ENCODE measurements around the gene ENTPD1. TPM values are rescaled to one million over a fixed set of nuclear protein-coding genes. Genes with fewer than 3 reads are reported as not detected.
A peak's percentile ranks its signal among the peaks of the same experiment; 100 is the strongest.

Gene ENTPD1
- total RNA-seq, 1 donor from 2014 or later = 1.0 TPM

GRCh38 chr10:95748349-95748748 lies 7.6 kb upstream of the ENTPD1 start:
- H3K4me3 Mint-ChIP-seq = no peak overlapping the region
- H3K27ac Mint-ChIP-seq = no peak overlapping the region
- H3K4me1 Mint-ChIP-seq (ENCODE audit: unreplicated experiment) = no peaks in the 10 kb centered on the region
- DNase-seq (ENCODE audit: extremely low spot score, unreplicated experiment) = no peak
- no peaks in the 10 kb centered on the region for H3K36me3 Mint-ChIP-seq
- H3K27me3 Mint-ChIP-seq = no peaks in the 10 kb centered on the region
- no peak for TF ChIP-seq CTCF (conservative IDR thresholded peaks at IDR 0.05)
- peaks cover 4% of the 10 kb centered on the region for H3K9me3 Mint-ChIP-seq

- Mint-ChIP-seq H3K36me3 (no peaks in the 10 kb centered on the region), H3K9me3 (no peaks in the 10 kb centered on the region), H3K4me1 (ENCODE audit: unreplicated experiment) (peaks cover 15% of the 10 kb centered on the region), H3K27me3 (peaks cover 19% of the 10 kb centered on the region), H3K4me3 (peak overlapping the region; percentile 53), H3K27ac (no peak overlapping the region)
- TF ChIP-seq CTCF (conservative IDR thresholded peaks at IDR 0.05) = no peak
- DNase-seq (ENCODE audit: extremely low spot score, unreplicated experiment) = no peak
Measured at GRCh38 chr10:95755511-95756004, 405 bp upstream of the ENTPD1 start.

- Mint-ChIP-seq H3K27ac (no peak overlapping the region), H3K4me3 (no peak overlapping the region), H3K9me3 (no peaks in the 10 kb centered on the region), H3K36me3 (no peaks in the 10 kb centered on the region), H3K27me3 (peaks cover 19% of the 10 kb centered on the region), H3K4me1 (ENCODE audit: unreplicated experiment) (peaks cover 15% of the 10 kb centered on the region)
- TF ChIP-seq CTCF (conservative IDR thresholded peaks at IDR 0.05) = no peak
- DNase-seq (ENCODE audit: extremely low spot score, unreplicated experiment) = no peak
Measured at GRCh38 chr10:95756809-95757684, 1.1 kb downstream of the ENTPD1 start.

GRCh38 chr10:95758351-95759025 lies 2.5 kb downstream of the ENTPD1 start:
- DNase-seq (ENCODE audit: extremely low spot score, unreplicated experiment) = no peak
- TF ChIP-seq CTCF (conservative IDR thresholded peaks at IDR 0.05) = no peak
- H3K27me3 Mint-ChIP-seq = peaks cover 19% of the 10 kb centered on the region
- peaks cover 15% of the 10 kb centered on the region for H3K4me1 Mint-ChIP-seq (ENCODE audit: unreplicated experiment)
- no peaks in the 10 kb centered on the region for H3K36me3 Mint-ChIP-seq
- no peak overlapping the region for H3K27ac Mint-ChIP-seq
- H3K9me3 Mint-ChIP-seq = no peaks in the 10 kb centered on the region
- H3K4me3 Mint-ChIP-seq = no peak overlapping the region

- peaks cover 15% of the 10 kb centered on the region for H3K4me1 Mint-ChIP-seq (ENCODE audit: unreplicated experiment)
- TF ChIP-seq CTCF (conservative IDR thresholded peaks at IDR 0.05) = no peak
- H3K27ac Mint-ChIP-seq = no peak overlapping the region
- peaks cover 19% of the 10 kb centered on the region for H3K27me3 Mint-ChIP-seq
- no peak for DNase-seq (ENCODE audit: extremely low spot score, unreplicated experiment)
- H3K4me3 Mint-ChIP-seq = no peak overlapping the region
- no peaks in the 10 kb centered on the region for H3K9me3 Mint-ChIP-seq
- no peaks in the 10 kb centered on the region for H3K36me3 Mint-ChIP-seq
Measured at GRCh38 chr10:95759233-95759826, 3.4 kb downstream of the ENTPD1 start.

All from type B pancreatic cell (in vitro differentiated cells).